K562 (cell line): ENCODE results near the gene TTLL10. TPM values are rescaled to one million over a fixed set of nuclear protein-coding genes. Genes with fewer than 3 reads are reported as not detected.
A peak's percentile ranks its signal among the peaks of the same experiment; 100 is the strongest.

Experiments used
- ATAC-seq: fragments of 200-7000 bp; cut with Tn5 transposase; 3 replicates; pipeline ENCODE4 v1.9.1; 2020; ENCODE audit warnings: moderate library complexity
- BruUV-seq: library from RNA; stranded (reverse); fragments of 400-500 nt; replicated peaks from 2 replicates; lab custom pipeline; 2021; lab: Mats Ljungman, UMichigan
- CTCF ChIA-PET: fragments of 300-600 bp; formaldehyde crosslinking; extraction: SDS; loops from one replicate; lab custom pipeline; 2021; ENCODE audit warnings: low intra/inter-chr PET ratio; lab: Yijun Ruan, JAX
- POLR2A ChIA-PET: fragments of 300-600, 350-650 bp; sonication (Branson Sonifier 250); formaldehyde crosslinking; extraction: SDS; loops from one replicate; lab custom pipeline; 2021; ENCODE audit warnings: antibody characterized with exemption, inconsistent platforms; lab: Yijun Ruan, JAX
- DNase-seq, 4 experiments: peaks; one replicate each; pipeline versions ENCODE4 v3.0.0 to v3.0.0-alpha.2; 2011 to 2018; ENCODE audit warnings: low spot score in 3 of 4, mixed read lengths in 3 of 4; ENCODE audit errors: extremely low read depth in 1 of 4
- FAIRE-seq: peaks from 2 replicates; lab custom pipeline; 2011; peaks lifted over from hg19 to GRCh38; lab: Jason Lieb, UNC
- H2AFZ ChIP-seq: 2 replicates; pipeline ENCODE4 v1.6.0; 2011; ENCODE audit warnings: low read depth, low read length, control low read depth, inconsistent platforms
- H3K27ac ChIP-seq: fragments of 200-600 bp; 3 replicates; pipeline ENCODE4 v1.8.0; 2011; ENCODE audit warnings: low read depth, mild to moderate bottlenecking, control low read depth, inconsistent platforms, low read length, moderate library complexity, mixed read lengths; ENCODE audit errors: extremely low read depth
- H3K27me3 ChIP-seq, 2 experiments: fragments of 300-600 bp in 1 of 2; 2 replicates in 1 of 2; 3 replicates in 1 of 2; pipeline versions ENCODE4 v1.6.0 to v1.8.0; 2011; ENCODE audit warnings: inconsistent platforms in 2 of 2, low read length in 2 of 2, mild to moderate bottlenecking in 1 of 2, mixed read lengths in 1 of 2, moderate library complexity in 1 of 2; ENCODE audit not compliant: control insufficient read depth in 2 of 2, insufficient read depth in 2 of 2
- H3K36me3 ChIP-seq: fragments of 300-600 bp; 3 replicates; pipeline ENCODE4 v1.8.0; 2011; ENCODE audit warnings: mild to moderate bottlenecking, low read length, inconsistent platforms; ENCODE audit not compliant: control insufficient read depth, insufficient read depth
- H3K4me1 ChIP-seq, 2 experiments: fragments of 200-600 bp in 1 of 2; replicated peaks in 1 of 2; 2 replicates in 1 of 2; 3 replicates in 1 of 2; pipeline versions ENCODE4 v1.5.1 to v1.8.0; 2011; ENCODE audit warnings: inconsistent platforms in 2 of 2, low read length in 2 of 2, mild to moderate bottlenecking in 1 of 2, mixed read lengths in 1 of 2, moderate library complexity in 1 of 2; ENCODE audit not compliant: control insufficient read depth in 2 of 2, insufficient read depth in 2 of 2
- H3K4me2 ChIP-seq: 2 replicates; pipeline ENCODE4 v1.6.1; 2011; ENCODE audit warnings: low read length, control low read depth, inconsistent platforms, mixed read lengths; ENCODE audit not compliant: insufficient read depth
- H3K4me3 ChIP-seq: fragments of 200-600 bp; sonication (generic), shearing (Covaris generic); 2 replicates; pipeline ENCODE4 v1.5.1; 2016; ENCODE audit warnings: control low read depth, inconsistent platforms
- H3K79me2 ChIP-seq: fragments of 200-600 bp; 3 replicates; pipeline ENCODE4 v1.8.0; 2011; ENCODE audit warnings: low read length, inconsistent platforms; ENCODE audit not compliant: control insufficient read depth, insufficient read depth
- H3K9ac ChIP-seq, 2 experiments: 2 replicates each; pipeline versions ENCODE4 v1.6.0 to v1.6.1; 2011; ENCODE audit warnings: low read depth in 2 of 2, low read length in 2 of 2, control low read depth in 1 of 2, inconsistent platforms in 1 of 2, mild to moderate bottlenecking in 1 of 2, mixed read lengths in 1 of 2; ENCODE audit not compliant: insufficient read depth in 1 of 2
- H3K9me1 ChIP-seq: one replicate; pipeline ENCODE4 v1.6.0; 2011; ENCODE audit warnings: inconsistent platforms, mild to moderate bottlenecking, low read length, moderate library complexity; ENCODE audit not compliant: control insufficient read depth, insufficient read depth
- H3K9me3 ChIP-seq: replicated peaks from 2 replicates; pipeline ENCODE4 v1.5.1; 2011; ENCODE audit warnings: low read depth, low read length, inconsistent platforms; ENCODE audit not compliant: control insufficient read depth, insufficient read depth
- H4K20me1 ChIP-seq: replicated peaks from 2 replicates; pipeline ENCODE4 v1.6.1; 2011; ENCODE audit warnings: low read length, inconsistent platforms, mixed read lengths; ENCODE audit not compliant: control insufficient read depth, insufficient read depth
- MNT ChIP-seq, 2 experiments: fragments of 450-650 bp; conservative IDR thresholded peaks; 2 replicates each; pipeline ENCODE4 v1.6.1; 2017; ENCODE audit warnings: mild to moderate bottlenecking in 2 of 2, moderate library complexity in 2 of 2
- POLR2G ChIP-seq: fragments of 200-400 bp; formaldehyde crosslinking; IDR thresholded peaks from 2 replicates; pipeline ENCODE4 v1.6.1; 2017; ENCODE audit warnings: low read depth, mild to moderate bottlenecking, antibody characterized with exemption, low read length, moderate library complexity
- SRSF7 ChIP-seq: fragments of 200-400 bp; formaldehyde crosslinking; optimal IDR thresholded peaks from 2 replicates; pipeline ENCODE3; 2017; ENCODE audit warnings: mild to moderate bottlenecking, low read depth, low read length
- ZNF668 ChIP-seq: fragments of 250-450 bp; sonication (Bioruptor Pico); IDR thresholded peaks from 2 replicates; pipeline ENCODE4 v1.8.0; 2022; ENCODE audit warnings: mild to moderate bottlenecking, inconsistent platforms
- WGBS: fragments of 100-300 bp; shearing (Covaris generic); methylation state at CpG from one replicate; pipeline ENCODE4 v1.1.6; 2016; ENCODE audit warnings: low coverage, mixed read lengths; ENCODE audit not compliant: insufficient coverage; ENCODE audit errors: missing lambda C conversion rate; 5-methylcytosine and 5-hydroxymethylcytosine counted together
- in situ Hi-C: fragments of 300-500 bp; cut with MboI; formaldehyde crosslinking; loops from 4 replicates; pipeline ENCODE4 v1.15.0; 2018; ENCODE audit warnings: inconsistent platforms, mixed read lengths
- intact Hi-C: fragments of 100-400 bp; cut with micrococcal nuclease; formaldehyde crosslinking; loops from 2 replicates; pipeline ENCODE4 v1.14.2; 2022
- polyA plus RNA-seq, 8 experiments: library from polyadenylated mRNA; depleted of rRNA in 4 of 8; stranded (reverse) in 5 of 8; unstranded in 3 of 8; fragments of >200 nt; fragmentation: Nextera tagmentation in 2 of 8; fragmentation: Illumina TruSeq in 1 of 8; extraction: Ambion mirVana in 2 of 8; extraction: Trizol in 1 of 8; gene quantifications; 2 replicates each; pipeline versions ENCODE4 v1.2.1 to v1.2.3, GENCODE V29; 2011 to 2014; ENCODE audit warnings: inconsistent platforms in 1 of 8, missing spikeins in 1 of 8
- total RNA-seq, 7 experiments: library from RNA; depleted of rRNA in 6 of 7; stranded (reverse); fragments of >200 nt in 6 of 7; fragmentation: Illumina TruSeq in 2 of 7; extraction: Trizol in 2 of 7; gene quantifications; 2 replicates each; pipeline versions ENCODE4 v1.2.1 to v1.2.3, GENCODE V29; 2011 to 2021; ENCODE audit warnings: low replicate concordance in 1 of 7

TTLL10 gene
- total and polyA plus RNA-seq, 9 of the 15 experiments (the other 6 are each of a cell fraction or from before 2014, with no cell fraction given), result not detected

- no peak overlapping the region for H2AFZ ChIP-seq
- H3K36me3 ChIP-seq, result peaks cover 7% of the 10 kb centered on the region; the same call in 1 of the 3 replicates
- H3K4me1 ChIP-seq, result peaks cover 0 to 96% of the 10 kb centered on the region in 2 experiments; a peak in 3 of 5 replicates
- no peak overlapping the region for H3K27ac ChIP-seq
- DNase-seq (no peak), ATAC-seq (no peak), FAIRE-seq (no peak)
- no peaks in the 10 kb centered on the region for H3K27me3 ChIP-seq
- in situ Hi-C loops, result no loop called here
- no peaks in the 10 kb centered on the region; the same call in 1 of the 2 replicates for H3K9me3 ChIP-seq
- ChIA-PET POLR2A (interaction anchor here (0.8 to 1.0 kb wide), 4 partner anchors 9 to 158 kb away, joined by 3 to 5 read pairs (median 4); no protein-coding TSS in a partner anchor), CTCF (interaction anchor here (1.1 kb wide), 1 partner anchor 118 kb away, joined by 3 read pairs; no protein-coding TSS in a partner anchor)
- no peaks in the 10 kb centered on the region for H3K9me1 ChIP-seq
- intact Hi-C loops, result no loop called here
- H4K20me1 ChIP-seq, result no peaks in the 10 kb centered on the region
- TF ChIP-seq POLR2G (peak; percentile 44), MNT (conservative IDR thresholded peaks at IDR 0.05) (no peak), SRSF7 (no peak), ZNF668 (CRISPR knock-in tag) (no peak)
- H3K4me3 ChIP-seq, result no peak overlapping the region
- BruUV-seq, result no TSS peak
- WGBS, result 76% methylated on average over 17 of the region's 19 CpGs
- H3K79me2 ChIP-seq, result peaks cover 13% of the 10 kb centered on the region
- H3K9ac ChIP-seq, result peak overlapping the region in 1 of 2 experiments; percentile 42; a peak in 1 of 4 replicates
- no peak overlapping the region for H3K4me2 ChIP-seq
These were observed 65.1 kb downstream of the TTLL10 start for GRCh38 chr1:1238702-1239178.
